ENCODE data around the gene LRRN2.

The LRRN2 gene

GRCh38 chr1:204723131-204723787 lies 37.7 kb upstream of the LRRN2 start:
- TF ChIP-seq POLR2A (IDR thresholded peaks at IDR 0.05; ENCODE audit: low read length) (no peak), GATA1 (IDR thresholded peaks at IDR 0.05; ENCODE audit: low read depth, low read length) (no peak)
- no peak for DNase-seq

GRCh38 chr1:204721373-204722055 lies 36.0 kb upstream of the LRRN2 start:
- no peak for TF ChIP-seq POLR2A (IDR thresholded peaks at IDR 0.05; ENCODE audit: low read length)
- no peak for TF ChIP-seq GATA1 (IDR thresholded peaks at IDR 0.05; ENCODE audit: low read depth, low read length)
- DNase-seq: no peak

- no peak for TF ChIP-seq GATA1 (IDR thresholded peaks at IDR 0.05; ENCODE audit: low read depth, low read length)
- TF ChIP-seq POLR2A (IDR thresholded peaks at IDR 0.05; ENCODE audit: low read length): no peak
- no peak for DNase-seq
Observed at GRCh38 chr1:204716660-204717059, 31.1 kb upstream of the LRRN2 start.

GRCh38 chr1:204714861-204715511 lies 29.4 kb upstream of the LRRN2 start:
- TF ChIP-seq GATA1 (IDR thresholded peaks at IDR 0.05; ENCODE audit: low read depth, low read length): no peak
- no peak for TF ChIP-seq POLR2A (IDR thresholded peaks at IDR 0.05; ENCODE audit: low read length)
- peak in 1 of 2 experiments; percentile 18 for DNase-seq

GRCh38 chr1:204714194-204714860 lies 28.8 kb upstream of the LRRN2 start:
- no peak for DNase-seq
- TF ChIP-seq POLR2A (IDR thresholded peaks at IDR 0.05; ENCODE audit: low read length): no peak
- TF ChIP-seq GATA1 (IDR thresholded peaks at IDR 0.05; ENCODE audit: low read depth, low read length): no peak

GRCh38 chr1:204713541-204713940 lies 28.0 kb upstream of the LRRN2 start:
- no peak for DNase-seq

GRCh38 chr1:204712708-204713430 lies 27.3 kb upstream of the LRRN2 start:
- TF ChIP-seq POLR2A (IDR thresholded peaks at IDR 0.05; ENCODE audit: low read length) (no peak), GATA1 (IDR thresholded peaks at IDR 0.05; ENCODE audit: low read depth, low read length) (no peak)
- peak in 1 of 2 experiments; percentile 56 for DNase-seq

More at GRCh38 chr1:204713541-204713940, 28.0 kb upstream of the LRRN2 start:
- TF ChIP-seq POLR2A (IDR thresholded peaks at IDR 0.05; ENCODE audit: low read length) (no peak), GATA1 (IDR thresholded peaks at IDR 0.05; ENCODE audit: low read depth, low read length) (no peak)

- TF ChIP-seq GATA1 (IDR thresholded peaks at IDR 0.05; ENCODE audit: low read depth, low read length) (no peak), POLR2A (IDR thresholded peaks at IDR 0.05; ENCODE audit: low read length) (no peak)
- DNase-seq: peak; percentile 54 to 69
Observed at GRCh38 chr1:204711947-204712701, 26.6 kb upstream of the LRRN2 start.

- peak; percentile 92 to 97 for DNase-seq
- TF ChIP-seq GATA1 (IDR thresholded peaks at IDR 0.05; ENCODE audit: low read depth, low read length) (peak; percentile 33), POLR2A (IDR thresholded peaks at IDR 0.05; ENCODE audit: low read length) (no peak)
Observed at GRCh38 chr1:204711103-204711946, 25.8 kb upstream of the LRRN2 start.

- TF ChIP-seq POLR2A (IDR thresholded peaks at IDR 0.05; ENCODE audit: low read length) (no peak), GATA1 (IDR thresholded peaks at IDR 0.05; ENCODE audit: low read depth, low read length) (no peak)
- DNase-seq: peak in 1 of 2 experiments; percentile 48
Observed at GRCh38 chr1:204709960-204710912, 24.7 kb upstream of the LRRN2 start.

GRCh38 chr1:204709021-204709420 lies 23.5 kb upstream of the LRRN2 start:
- DNase-seq: no peak
- TF ChIP-seq POLR2A (IDR thresholded peaks at IDR 0.05; ENCODE audit: low read length): no peak
- no peak for TF ChIP-seq GATA1 (IDR thresholded peaks at IDR 0.05; ENCODE audit: low read depth, low read length)
